Peyer's patch (tissue), 4 donors: ENCODE results near the gene RHO.

ENCODE experiments used
- CTCF ChIP-seq, 6 experiments: fragments of 450-650 bp in 4 of 6; fragments of 200-600 bp in 2 of 6; sonication (generic) in 1 of 6; IDR thresholded peaks; one replicate each; pipeline ENCODE4 v1.5.1; 2017 to 2019; ENCODE audit warnings: antibody characterized with exemption in 6 of 6, mild to moderate bottlenecking in 3 of 6, moderate library complexity in 1 of 6
- POLR2A ChIP-seq, 2 donors: fragments of 450-650 bp; IDR thresholded peaks; one replicate each; pipeline ENCODE4 v1.5.1; 2017; ENCODE audit warnings: antibody characterized with exemption in 2 of 2, mild to moderate bottlenecking in 2 of 2, moderate library complexity in 2 of 2

- TF ChIP-seq POLR2A (IDR thresholded peaks at IDR 0.05) (no peak), CTCF (IDR thresholded peaks at IDR 0.05) (no peak)
Observed at GRCh38 chr3:129579991-129580390, 51.6 kb downstream of the RHO start.
